K562 (cell line): ENCODE measurements around the gene SLCO2B1. TPM values are rescaled to one million over a fixed set of nuclear protein-coding genes. Genes with fewer than 3 reads are reported as not detected.
A peak's percentile ranks its signal among the peaks of the same experiment; 100 is the strongest.

Experiments
- ATF1 ChIP-seq, 2 experiments: fragments of 450-650 bp in 1 of 2; IDR thresholded peaks; 2 replicates each; pipeline ENCODE4 v1.6.1; 2016; ENCODE audit warnings: missing compliant biosample characterization in 1 of 2, missing genetic modification characterization in 1 of 2
- ATF3 ChIP-seq, 2 experiments: fragments of 450-650 bp in 1 of 2; sonication (generic) in 1 of 2; formaldehyde crosslinking in 1 of 2; IDR thresholded peaks in 1 of 2; conservative IDR thresholded peaks in 1 of 2; 2 replicates each; pipeline versions ENCODE4 v1.6.1 to v1.8.1; 2016 to 2023; ENCODE audit warnings: mild to moderate bottlenecking in 2 of 2, moderate library complexity in 2 of 2, inconsistent platforms in 1 of 2, missing genetic modification reagents in 1 of 2
- CTCF ChIP-seq, 3 experiments: IDR thresholded peaks in 2 of 3; conservative IDR thresholded peaks in 1 of 3; 2 replicates each; pipeline ENCODE4 v1.5.1; 2011 to 2012; ENCODE audit warnings: low read length in 3 of 3, mild to moderate bottlenecking in 3 of 3, control low read depth in 2 of 3, improper control_type of control experiment in 1 of 3, inconsistent platforms in 1 of 3, low read depth in 1 of 3, mixed read lengths in 1 of 3, moderate library complexity in 1 of 3; ENCODE audit not compliant: insufficient read depth in 2 of 3
- DDX20 ChIP-seq: fragments of 450-650 bp; IDR thresholded peaks from 2 replicates; pipeline ENCODE4 v1.6.1; 2016; ENCODE audit warnings: missing genetic modification characterization, low read depth, mild to moderate bottlenecking, missing compliant biosample characterization, moderate library complexity
- GABPB1 ChIP-seq: sonication (generic); formaldehyde crosslinking; IDR thresholded peaks from 2 replicates; pipeline ENCODE4 v1.8.0; 2022; ENCODE audit warnings: mild to moderate bottlenecking, missing genetic modification reagents
- GATAD2B ChIP-seq: fragments of 450-650 bp; IDR thresholded peaks from 2 replicates; pipeline ENCODE4 v1.6.1; 2017; ENCODE audit warnings: mild to moderate bottlenecking, borderline replicate concordance
- GMEB1 ChIP-seq: fragments of 250-450 bp; sonication (Bioruptor Pico); IDR thresholded peaks from 2 replicates; pipeline ENCODE4 v1.4.0; 2020; ENCODE audit warnings: mild to moderate bottlenecking
- MAX ChIP-seq: sonication (generic); formaldehyde crosslinking; IDR thresholded peaks from 2 replicates; pipeline ENCODE4 v1.9.0; 2022; ENCODE audit warnings: mild to moderate bottlenecking, missing genetic modification reagents
- MTF1 ChIP-seq: fragments of 250-450 bp; sonication (Bioruptor Pico); IDR thresholded peaks from 2 replicates; pipeline ENCODE4 v1.9.0; 2021; ENCODE audit warnings: moderate library complexity, mild to moderate bottlenecking, inconsistent platforms, borderline replicate concordance
- NEUROD1 ChIP-seq: fragments of 150-350 bp; IDR thresholded peaks from 2 replicates; pipeline ENCODE4 v1.6.1; 2014; ENCODE audit warnings: borderline replicate concordance, low read length, low read depth; ENCODE audit not compliant: partially characterized antibody
- RCOR1 ChIP-seq, 2 experiments: IDR thresholded peaks; 2 replicates each; pipeline ENCODE4 v1.6.1; 2012; ENCODE audit warnings: low read depth in 2 of 2, low read length in 2 of 2, borderline replicate concordance in 1 of 2, improper control_type of control experiment in 1 of 2
- SP1 ChIP-seq: sonication (generic); formaldehyde crosslinking; IDR thresholded peaks from 2 replicates; pipeline ENCODE4 v1.8.1; 2022; ENCODE audit warnings: mild to moderate bottlenecking, missing genetic modification reagents
- ZBTB26 ChIP-seq: fragments of 450-650 bp; formaldehyde crosslinking; IDR thresholded peaks from 2 replicates; pipeline ENCODE4 v1.4.0; 2022; ENCODE audit warnings: missing genetic modification characterization
- ZNF639 ChIP-seq, 2 experiments: fragments of 200-800 bp in 1 of 2; sonication (Bioruptor generic) in 1 of 2; sonication (generic) in 1 of 2; formaldehyde crosslinking in 1 of 2; IDR thresholded peaks in 1 of 2; conservative IDR thresholded peaks in 1 of 2; 2 replicates each; pipeline versions ENCODE4 v1.5.0 to v1.6.1; 2016 to 2020; ENCODE audit warnings: missing compliant biosample characterization in 1 of 2, missing genetic modification characterization in 1 of 2, missing genetic modification reagents in 1 of 2
- polyA plus RNA-seq, 8 experiments: library from polyadenylated mRNA; depleted of rRNA in 4 of 8; stranded (reverse) in 5 of 8; unstranded in 3 of 8; fragments of >200 nt; fragmentation: Nextera tagmentation in 2 of 8; fragmentation: Illumina TruSeq in 1 of 8; extraction: Ambion mirVana in 2 of 8; extraction: Trizol in 1 of 8; gene quantifications; 2 replicates each; pipeline versions ENCODE4 v1.2.1 to v1.2.3, GENCODE V29; 2011 to 2014; ENCODE audit warnings: inconsistent platforms in 1 of 8, missing spikeins in 1 of 8
- total RNA-seq, 7 experiments: library from RNA; depleted of rRNA in 6 of 7; stranded (reverse); fragments of >200 nt in 6 of 7; fragmentation: Illumina TruSeq in 2 of 7; extraction: Trizol in 2 of 7; gene quantifications; 2 replicates each; pipeline versions ENCODE4 v1.2.1 to v1.2.3, GENCODE V29; 2011 to 2021; ENCODE audit warnings: low replicate concordance in 1 of 7

The SLCO2B1 gene
- total and polyA plus RNA-seq, 9 of the 15 experiments (the other 6 are each of a cell fraction or from before 2014, with no cell fraction given) = 0.70 to 14.7 (median 7.6) TPM

- TF ChIP-seq GMEB1 (CRISPR knock-in tag) (no peak), NEUROD1 (peak; percentile 13), MTF1 (CRISPR knock-in tag) (no peak), GATAD2B (no peak), ZBTB26 (no peak), CTCF (IDR thresholded peaks at IDR 0.05 in 2 of 3, conservative IDR thresholded peaks at IDR 0.05 in 1 of 3; ENCODE audit: insufficient read depth in 2 of 3, low read depth in 1 of 3, low read length in 3 of 3) (0 out of 6 replicates have a peak, but pooled peaks of 1 of the 3 experiments have one; percentile 2), ATF1 (CRISPR knock-in tag; IDR thresholded peaks at IDR 0.05) (no peak), ATF1 (tag; IDR thresholded peaks at IDR 0.05) (peak; percentile 37; the same call in 1 of the 2 replicates), RCOR1 (IDR thresholded peaks at IDR 0.05; ENCODE audit: borderline replicate concordance in 1 of 2, low read depth in 2 of 2, low read length in 2 of 2) (peak in 1 of 2 experiments; percentile 98; a peak in 2 of 4 replicates), ATF3 (IDR thresholded peaks at IDR 0.05) (peak; percentile 93), ATF3 (CRISPR knock-in tag; conservative IDR thresholded peaks at IDR 0.05) (no peak), DDX20 (tag) (no peak), MAX (peak; percentile 92), GABPB1 (CRISPR knock-in tag) (peak; percentile 64; the same call in 1 of the 2 replicates), SP1 (CRISPR knock-in tag) (peak; percentile 50; the same call in 1 of the 2 replicates), ZNF639 (CRISPR knock-in tag; conservative IDR thresholded peaks at IDR 0.05 in 1 of 2, IDR thresholded peaks at IDR 0.05 in 1 of 2) (no peak)
Observed at GRCh38 chr11:75142714-75143419, 8.0 kb upstream of the SLCO2B1 start (continued).
